Erythroblast (primary cell): ENCODE measurements around the gene LY6G5C.

Source experiments
- DNase-seq, 2 experiments: peaks; one replicate each; lab custom pipeline; 2025; lab: John Stamatoyannopoulos, UW
- GATA1 ChIP-seq: IDR thresholded peaks from 2 replicates; pipeline ENCODE4 v1.6.1; 2011; ENCODE audit warnings: low read depth, mild to moderate bottlenecking, control low read depth, low read length, moderate library complexity
- POLR2A ChIP-seq: IDR thresholded peaks from 2 replicates; pipeline ENCODE4 v1.6.1; 2011; ENCODE audit warnings: mild to moderate bottlenecking, low read length

Gene LY6G5C

GRCh38 chr6:31665501-31666336 lies 15.1 kb downstream of the LY6G5C start, which contains the start of gene CSNK2B:
CSNK2B (plus strand) TSS chr6:31666080; CDS start chr6:31666832, 752 bp downstream.
- TF ChIP-seq GATA1 (no peak), POLR2A (peak; percentile 91)
- peak; percentile 98 for DNase-seq

GRCh38 chr6:31664790-31665500 lies 15.9 kb downstream of the LY6G5C start, which contains the start of gene GPANK1:
GPANK1 (minus strand) TSS chr6:31664997; CDS start chr6:31664478, 519 bp downstream.
- DNase-seq: peak; percentile 94 to 96
- TF ChIP-seq POLR2A: peak; percentile 85
- TF ChIP-seq GATA1: no peak

- TF ChIP-seq POLR2A (no peak), GATA1 (no peak)
- DNase-seq: peak in 1 of 2 experiments; percentile 52
Observed at GRCh38 chr6:31663961-31664789, 16.7 kb downstream of the LY6G5C start.

- TF ChIP-seq GATA1: no peak
- no peak for TF ChIP-seq POLR2A
- peak in 1 of 2 experiments; percentile 44 for DNase-seq
Observed at GRCh38 chr6:31663126-31663960, 17.5 kb downstream of the LY6G5C start.

GRCh38 chr6:31662124-31662723 lies 18.6 kb downstream of the LY6G5C start:
- no peak for DNase-seq
- no peak for TF ChIP-seq GATA1
- TF ChIP-seq POLR2A: no peak

GRCh38 chr6:31661262-31662123 lies 19.4 kb downstream of the LY6G5C start:
- no peak for DNase-seq
- no peak for TF ChIP-seq GATA1
- no peak for TF ChIP-seq POLR2A

GRCh38 chr6:31660381-31661261 lies 20.2 kb downstream of the LY6G5C start, which contains the start of gene C6orf47:
C6orf47 (minus strand) TSS chr6:31660778; CDS start chr6:31659947, 831 bp downstream.
- TF ChIP-seq POLR2A (peak; percentile 86), GATA1 (no peak)

GRCh38 chr6:31659649-31660380 lies 21.1 kb downstream of the LY6G5C start:
- peak in 1 of 2 experiments; percentile 60 for DNase-seq
- no peak for TF ChIP-seq POLR2A
- TF ChIP-seq GATA1: no peak

More at GRCh38 chr6:31660381-31661261, 20.2 kb downstream of the LY6G5C start, which contains the start of gene C6orf47:
- peak; percentile 88 to 91 for DNase-seq

- DNase-seq: no peak
- TF ChIP-seq POLR2A: no peak
Observed at GRCh38 chr6:31658983-31659648, 21.8 kb downstream of the LY6G5C start.
